ENCODE measurements around the gene CCDC127. TPM values are rescaled to one million over a fixed set of nuclear protein-coding genes. Genes with fewer than 3 reads are reported as not detected.

The CCDC127 gene
- total RNA-seq, 1 experiment from 2014 or later, result 10.5 TPM

GRCh38 chr5:204966-205670 is 12.8 kb downstream of the CCDC127 start:
- POLR2A ChIA-PET, result no interaction called here
- peaks cover 20% of the 10 kb centered on the region for H3K36me3 Mint-ChIP-seq (ENCODE audit: insufficient read depth, unreplicated experiment)
- Histone ChIP-seq H3K27me3 (replicated peaks; ENCODE audit: control insufficient read depth, insufficient read depth, low read length) (no peaks in the 10 kb centered on the region), H3K9me3 (no peaks in the 10 kb centered on the region), H3K36me3 (ENCODE audit: control insufficient read depth, insufficient read depth, low read length) (no peaks in the 10 kb centered on the region), H3K4me3 (ENCODE audit: low read depth, low read length) (no peak overlapping the region), H3K4me1 (no peaks in the 10 kb centered on the region)
- TF ChIP-seq CTCF (IDR thresholded peaks at IDR 0.05; ENCODE audit: insufficient read depth in 1 of 2, low read depth in 1 of 2, low read length in 1 of 2, severe bottlenecking in 1 of 2, unreplicated experiment in 1 of 2), result no peak
- no peak for DNase-seq
- H3K4me3 Mint-ChIP-seq (ENCODE audit: unreplicated experiment), result no peak overlapping the region
- H3K9me3 Mint-ChIP-seq (ENCODE audit: unreplicated experiment), result no peaks in the 10 kb centered on the region
- H3K27ac Mint-ChIP-seq (ENCODE audit: unreplicated experiment), result no peak overlapping the region
- H3K27me3 Mint-ChIP-seq (ENCODE audit: insufficient read depth, unreplicated experiment), result no peaks in the 10 kb centered on the region
- CTCF ChIA-PET, result interaction anchor here (1.4 kb wide), 1 partner anchor 17 kb away, joined by 4 read pairs; no protein-coding TSS in a partner anchor
- TSS peak; percentile 42 for BruUV-seq (replicated peaks)
- peaks cover 7% of the 10 kb centered on the region for H3K4me1 Mint-ChIP-seq (ENCODE audit: low read depth, unreplicated experiment)
- intact Hi-C loops (cut with micrococcal nuclease; ENCODE audit: unreplicated experiment), result no loop called here

DNA sequence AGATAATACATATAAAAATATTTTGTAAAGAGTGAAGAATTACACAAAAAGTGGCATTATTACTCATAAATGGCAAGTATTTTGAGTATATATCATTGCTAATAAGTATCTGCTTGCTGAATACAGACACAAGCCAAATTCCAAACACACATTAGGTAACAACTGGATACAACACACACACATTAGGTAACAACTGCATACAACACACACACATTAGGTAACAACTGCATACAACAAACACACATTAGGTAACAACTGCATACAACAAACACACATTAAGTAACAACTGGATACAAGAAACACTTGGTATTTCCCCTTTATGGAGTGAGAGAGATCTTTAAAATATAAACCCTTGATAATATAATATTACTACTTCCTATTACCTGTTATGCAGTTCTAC is 13.5 kb downstream of the CCDC127 start:
- Mint-ChIP-seq H3K4me1 (ENCODE audit: low read depth, unreplicated experiment) (peaks cover 7% of the 10 kb centered on the region), H3K9me3 (ENCODE audit: unreplicated experiment) (no peaks in the 10 kb centered on the region), H3K4me3 (ENCODE audit: unreplicated experiment) (no peak overlapping the region), H3K27ac (ENCODE audit: unreplicated experiment) (no peak overlapping the region), H3K36me3 (ENCODE audit: insufficient read depth, unreplicated experiment) (peaks cover 21% of the 10 kb centered on the region), H3K27me3 (ENCODE audit: insufficient read depth, unreplicated experiment) (no peaks in the 10 kb centered on the region)
- no peak for TF ChIP-seq CTCF (IDR thresholded peaks at IDR 0.05; ENCODE audit: insufficient read depth in 1 of 2, low read depth in 1 of 2, low read length in 1 of 2, severe bottlenecking in 1 of 2, unreplicated experiment in 1 of 2)
- no peaks in the 10 kb centered on the region for H3K27me3 ChIP-seq (replicated peaks; ENCODE audit: control insufficient read depth, insufficient read depth, low read length)
- ChIA-PET CTCF (no interaction called here), POLR2A (no interaction called here)
- no peaks in the 10 kb centered on the region for H3K9me3 ChIP-seq
- no peak for DNase-seq
- BruUV-seq (replicated peaks), result no TSS peak
- no peak overlapping the region for H3K4me3 ChIP-seq (ENCODE audit: low read depth, low read length)
- intact Hi-C loops (cut with micrococcal nuclease; ENCODE audit: unreplicated experiment), result no loop called here
- no peaks in the 10 kb centered on the region for H3K36me3 ChIP-seq (ENCODE audit: control insufficient read depth, insufficient read depth, low read length)
- H3K4me1 ChIP-seq, result no peaks in the 10 kb centered on the region

GRCh38 chr5:204001-204400 is 14.0 kb downstream of the CCDC127 start:
- no peak overlapping the region for H3K27ac Mint-ChIP-seq (ENCODE audit: unreplicated experiment)
- H3K9me3 Mint-ChIP-seq (ENCODE audit: unreplicated experiment), result no peaks in the 10 kb centered on the region
- Histone ChIP-seq H3K4me1 (no peaks in the 10 kb centered on the region), H3K9me3 (no peaks in the 10 kb centered on the region), H3K4me3 (ENCODE audit: low read depth, low read length) (no peak overlapping the region), H3K27me3 (replicated peaks; ENCODE audit: control insufficient read depth, insufficient read depth, low read length) (no peaks in the 10 kb centered on the region), H3K36me3 (ENCODE audit: control insufficient read depth, insufficient read depth, low read length) (no peaks in the 10 kb centered on the region)
- CTCF ChIA-PET, result no interaction called here
- peaks cover 7% of the 10 kb centered on the region for H3K4me1 Mint-ChIP-seq (ENCODE audit: low read depth, unreplicated experiment)
- no peak for DNase-seq
- TF ChIP-seq CTCF (IDR thresholded peaks at IDR 0.05; ENCODE audit: insufficient read depth in 1 of 2, low read depth in 1 of 2, low read length in 1 of 2, severe bottlenecking in 1 of 2, unreplicated experiment in 1 of 2), result no peak
- no peak overlapping the region for H3K4me3 Mint-ChIP-seq (ENCODE audit: unreplicated experiment)
- POLR2A ChIA-PET, result no interaction called here
- no peaks in the 10 kb centered on the region for H3K27me3 Mint-ChIP-seq (ENCODE audit: insufficient read depth, unreplicated experiment)
- no TSS peak for BruUV-seq (replicated peaks)
- intact Hi-C loops (cut with micrococcal nuclease; ENCODE audit: unreplicated experiment), result no loop called here
- H3K36me3 Mint-ChIP-seq (ENCODE audit: insufficient read depth, unreplicated experiment), result peaks cover 25% of the 10 kb centered on the region
